Stimulated activated naive CD4-positive, alpha-beta T cell treated with Interleukin-2 at 50 U/mL for 16 hours (primary cell): Measurements from ENCODE around the gene DMKN.

Source experiments
- DNase-seq: peaks from one replicate; lab custom pipeline; 2025; lab: John Stamatoyannopoulos, UW

Gene DMKN

DNA sequence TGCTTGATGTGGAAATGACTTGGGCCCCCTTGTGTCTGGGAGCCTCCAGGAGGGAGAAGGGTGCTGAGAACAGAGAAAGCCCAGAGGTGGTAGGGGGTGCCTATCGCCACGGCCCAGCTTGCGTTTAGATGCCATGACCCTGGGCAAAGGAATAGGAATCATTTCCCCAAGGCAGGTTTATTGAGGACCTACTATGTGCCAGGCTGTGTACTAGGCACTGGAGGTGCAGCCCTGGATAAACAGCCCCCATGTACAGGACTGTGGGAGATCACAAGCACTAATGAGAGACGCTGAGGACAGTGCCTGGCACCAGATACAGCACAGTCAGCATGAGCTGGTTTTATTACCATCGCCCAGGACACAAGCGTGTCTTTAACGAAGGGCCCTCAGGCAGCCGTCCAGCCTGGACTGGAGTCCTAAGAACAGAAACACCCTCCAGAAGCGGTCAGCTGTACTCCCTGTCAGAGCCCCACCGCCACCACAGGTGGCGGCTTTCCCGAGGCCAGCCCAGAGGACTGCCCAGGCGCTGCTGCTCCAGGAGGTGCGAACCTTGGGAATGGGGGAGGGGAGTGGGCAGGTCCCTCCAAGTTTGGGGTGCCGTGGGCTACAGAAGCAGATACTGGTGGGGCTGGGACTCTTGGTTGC, 36.6 kb upstream of the DMKN start:
- no peak for DNase-seq

DNA sequence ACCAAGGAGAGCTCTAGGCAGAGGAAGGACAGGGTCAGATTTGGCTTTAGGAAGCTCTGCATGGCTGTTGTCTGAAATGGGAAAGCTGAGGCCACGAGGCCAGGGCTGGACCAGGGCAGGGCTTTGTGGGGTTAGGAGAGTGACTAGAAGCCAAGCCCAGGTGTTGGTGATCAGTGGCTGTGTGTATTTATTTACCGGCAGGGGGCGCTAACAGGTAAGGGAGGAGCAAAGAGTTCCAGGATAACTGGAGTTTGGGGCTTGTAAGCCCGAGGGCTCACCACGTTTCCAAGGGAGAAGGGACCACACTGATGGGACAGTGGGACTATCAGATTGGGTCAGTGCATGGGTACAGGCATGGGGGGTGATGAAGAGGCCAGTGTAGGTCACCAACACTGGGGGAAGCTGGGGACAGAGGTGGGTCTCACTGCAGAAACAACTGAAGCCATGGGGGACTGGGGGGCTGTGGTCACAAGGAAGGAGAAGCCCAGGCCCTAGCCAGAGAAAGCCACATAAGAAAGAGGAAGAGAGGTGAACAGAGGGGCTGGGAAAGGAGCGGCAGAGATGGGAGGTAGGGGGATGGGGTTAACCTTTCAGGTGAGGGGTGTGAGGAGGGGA, 35.8 kb upstream of the DMKN start:
- peak; percentile 28 for DNase-seq

DNA sequence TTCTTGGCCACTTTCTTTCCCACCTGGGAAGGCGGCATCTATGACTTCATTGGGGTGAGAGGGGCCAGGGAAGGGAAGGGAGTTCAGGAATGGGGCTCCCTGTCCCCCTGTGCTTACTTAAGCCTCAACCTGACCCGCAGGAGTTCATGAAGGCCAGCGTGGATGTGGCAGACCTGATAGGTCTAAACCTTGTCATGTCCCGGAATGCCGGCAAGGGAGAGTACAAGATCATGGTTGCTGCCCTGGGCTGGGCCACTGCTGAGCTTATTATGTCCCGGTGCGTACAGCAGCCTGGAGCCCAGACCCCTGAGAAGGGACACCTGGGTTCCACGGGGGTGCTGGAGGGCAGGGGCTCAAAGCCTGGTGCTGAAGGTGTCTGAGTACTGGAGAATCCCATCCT, 33.1 kb upstream of the DMKN start:
- DNase-seq = no peak

DNA sequence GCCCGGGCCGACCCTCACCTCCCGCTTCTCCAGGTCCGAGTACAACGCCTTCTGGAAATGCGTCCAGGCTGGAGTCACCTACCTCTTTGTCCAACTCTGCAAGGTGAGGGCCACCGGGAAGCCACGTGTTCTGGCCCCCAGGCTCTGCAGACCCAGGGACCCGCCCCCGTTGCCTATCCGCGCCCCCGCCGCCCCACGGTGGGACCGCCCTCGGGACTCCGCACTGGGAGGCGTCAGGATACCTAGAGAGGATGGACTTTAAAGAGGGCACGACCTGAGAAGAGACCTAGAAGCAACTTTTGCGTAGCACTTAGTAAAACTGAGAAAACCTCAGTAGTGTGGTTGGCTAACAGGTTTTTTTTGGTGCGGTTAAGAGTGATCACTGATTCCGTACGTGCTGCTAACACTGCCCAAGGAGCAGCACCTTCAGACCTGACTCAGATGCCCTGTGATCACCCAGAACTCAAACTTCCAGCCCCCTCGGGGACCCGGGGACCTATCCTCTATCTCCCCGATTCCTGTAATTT, 32.5 kb upstream of the DMKN start:
- peak; percentile 58 for DNase-seq

DNA sequence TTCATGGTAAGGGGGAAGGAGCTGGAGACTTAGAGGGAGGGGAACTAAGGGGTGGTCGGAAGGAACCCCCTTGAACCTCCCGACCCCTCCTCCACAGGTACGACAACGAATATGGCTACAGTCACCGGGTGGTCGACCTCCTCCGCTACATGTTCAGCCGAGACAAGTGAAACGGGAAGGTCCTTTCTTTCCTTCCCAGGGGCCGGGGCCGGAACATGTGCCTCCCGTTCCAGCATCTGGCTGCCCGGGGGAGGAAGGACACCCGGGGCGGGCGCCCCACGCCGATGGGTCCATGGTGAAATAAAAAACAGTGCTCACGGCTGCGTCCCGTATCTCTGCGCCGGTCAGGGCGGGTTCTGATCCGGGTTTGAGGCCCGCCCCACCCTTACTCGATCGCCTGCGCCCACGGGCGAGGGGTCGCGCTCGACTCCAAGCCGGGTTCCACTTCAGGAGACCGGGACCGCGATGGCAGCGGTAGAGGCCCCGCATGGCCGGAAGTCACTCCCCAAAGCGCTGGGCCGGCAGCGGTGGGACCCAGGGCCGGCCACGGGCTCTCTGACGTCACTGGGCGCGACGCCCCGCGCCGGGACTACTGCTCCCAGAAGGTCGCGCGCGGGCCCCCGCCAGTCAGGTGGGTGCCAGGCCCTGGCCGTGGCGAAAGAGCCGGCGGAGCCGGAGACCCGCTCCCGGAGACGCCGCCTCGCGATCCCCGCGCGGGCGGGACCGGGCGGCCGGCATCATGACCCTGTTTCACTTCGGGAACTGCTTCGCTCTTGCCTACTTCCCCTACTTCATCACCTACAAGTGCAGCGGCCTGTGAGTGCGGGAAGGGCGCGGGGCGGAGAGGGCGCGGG, 31.8 kb upstream of the DMKN start, which contains the start of gene TMEM147:
TMEM147 (plus strand) TSS at position 626 of the 854 bp plus-strand sequence; CDS start at position 740, 114 bp downstream.
- peak; percentile 76 for DNase-seq

DNA sequence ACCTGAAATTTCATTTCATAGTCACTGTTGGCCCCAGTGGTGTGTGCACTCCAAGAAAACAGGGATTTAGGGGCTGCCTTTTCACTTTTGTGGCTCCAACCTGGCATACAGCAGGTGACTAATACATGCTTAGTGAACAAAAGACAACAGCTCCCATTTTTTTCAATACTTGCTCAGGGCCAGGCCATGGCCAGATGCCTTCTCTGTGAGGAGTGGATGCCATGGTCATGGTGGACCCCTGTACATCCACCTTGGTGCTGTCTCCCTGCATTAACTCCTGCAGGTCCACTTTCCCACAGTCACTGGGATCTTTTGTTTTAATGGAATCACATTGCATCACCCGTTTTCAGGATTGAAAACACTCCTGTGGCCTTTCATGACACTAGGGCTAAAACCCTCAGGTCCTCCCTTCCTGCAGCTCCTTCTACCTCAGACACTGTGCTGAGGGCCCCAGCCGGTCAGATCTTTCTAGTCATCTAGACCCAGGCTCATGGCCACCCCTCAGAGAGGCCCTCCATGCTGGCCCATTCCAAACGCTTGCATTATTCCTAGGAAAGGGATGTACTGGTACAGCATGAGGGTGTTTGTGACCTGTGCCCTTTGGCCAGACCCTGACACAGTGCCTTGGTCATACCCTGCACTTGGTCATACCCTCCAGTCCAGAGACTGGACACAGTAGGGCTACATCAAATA, 30.8 kb upstream of the DMKN start:
- no peak for DNase-seq

DNA sequence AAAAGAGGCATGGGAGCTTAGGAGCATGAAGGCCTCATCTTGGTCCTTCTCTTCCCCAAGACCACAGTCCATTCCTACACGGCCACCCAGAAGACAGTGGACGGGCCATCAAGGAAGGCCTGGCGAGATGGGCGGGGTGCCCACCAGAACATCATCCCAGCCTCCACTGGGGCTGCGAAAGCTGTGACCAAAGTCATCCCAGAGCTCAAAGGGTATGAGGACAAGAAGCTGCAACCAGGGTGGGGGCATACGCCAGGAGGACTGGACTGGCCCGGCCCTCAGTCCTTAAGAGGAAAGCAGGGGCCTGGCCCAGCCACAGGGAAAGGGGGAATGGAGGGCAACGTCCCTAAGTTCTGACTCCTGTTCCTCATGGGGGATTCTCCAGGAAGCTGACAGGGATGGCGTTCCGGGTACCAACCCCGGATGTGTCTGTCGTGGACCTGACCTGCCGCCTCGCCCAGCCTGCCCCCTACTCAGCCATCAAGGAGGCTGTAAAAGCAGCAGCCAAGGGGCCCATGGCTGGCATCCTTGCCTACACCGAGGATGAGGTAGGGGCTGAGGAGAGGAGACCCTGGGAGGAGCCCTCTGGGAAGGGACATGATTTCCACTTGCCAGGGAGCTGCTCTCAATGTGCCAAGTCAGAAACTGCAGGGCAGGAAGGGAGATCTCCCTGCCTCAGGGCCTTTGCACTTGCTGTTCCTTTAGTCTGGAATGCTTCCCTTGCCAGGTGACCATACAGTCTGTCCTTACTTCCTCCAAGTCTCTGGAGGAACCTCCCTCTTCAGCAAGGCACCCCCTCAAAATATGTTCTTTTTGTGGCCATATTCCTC, 30.0 kb upstream of the DMKN start:
- no peak for DNase-seq

DNA sequence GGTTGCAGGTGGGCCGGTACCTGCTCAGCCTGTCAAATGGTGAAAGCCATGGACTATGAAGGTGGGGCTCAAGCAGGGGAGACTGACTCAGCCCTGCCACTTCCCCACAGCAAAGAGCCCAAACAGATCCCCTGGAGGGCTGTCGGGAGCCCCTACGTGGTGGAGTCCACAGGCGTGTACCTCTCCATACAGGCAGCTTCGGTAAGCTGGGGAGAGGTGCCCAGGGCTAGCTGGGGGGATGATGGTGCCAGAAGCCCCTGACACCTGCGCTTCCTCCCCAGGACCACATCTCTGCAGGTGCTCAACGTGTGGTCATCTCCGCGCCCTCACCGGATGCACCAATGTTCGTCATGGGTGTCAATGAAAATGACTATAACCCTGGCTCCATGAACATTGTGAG, 28.8 kb upstream of the DMKN start:
- DNase-seq = no peak

DNA sequence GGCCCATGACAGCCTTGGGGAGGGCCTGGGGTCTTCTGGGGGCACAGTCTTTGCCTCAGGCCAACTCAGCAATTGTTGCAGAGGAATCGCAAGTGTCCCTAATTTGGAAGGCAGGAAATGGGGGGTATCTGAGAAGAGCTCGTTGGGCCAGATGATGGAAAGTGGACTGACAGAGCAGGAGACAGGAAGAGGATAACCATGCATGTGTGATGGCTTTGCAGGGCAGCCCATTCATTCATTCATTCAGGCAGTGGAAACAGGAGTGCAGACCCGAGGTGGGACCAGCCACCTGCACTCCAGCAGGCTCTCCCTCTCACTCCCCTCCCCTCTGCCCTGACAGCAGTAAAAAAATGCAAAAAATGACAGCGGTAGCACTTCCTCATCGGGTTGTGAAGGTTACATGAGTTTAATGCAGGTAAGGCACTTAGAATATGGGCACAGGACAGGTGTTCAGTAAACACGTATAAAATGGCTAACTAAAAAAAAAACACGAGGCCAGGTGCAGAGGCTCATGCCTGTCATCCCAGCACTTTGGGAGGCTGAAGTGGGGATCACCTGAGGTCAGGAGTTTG, 27.0 kb upstream of the DMKN start:
- no peak for DNase-seq

DNA sequence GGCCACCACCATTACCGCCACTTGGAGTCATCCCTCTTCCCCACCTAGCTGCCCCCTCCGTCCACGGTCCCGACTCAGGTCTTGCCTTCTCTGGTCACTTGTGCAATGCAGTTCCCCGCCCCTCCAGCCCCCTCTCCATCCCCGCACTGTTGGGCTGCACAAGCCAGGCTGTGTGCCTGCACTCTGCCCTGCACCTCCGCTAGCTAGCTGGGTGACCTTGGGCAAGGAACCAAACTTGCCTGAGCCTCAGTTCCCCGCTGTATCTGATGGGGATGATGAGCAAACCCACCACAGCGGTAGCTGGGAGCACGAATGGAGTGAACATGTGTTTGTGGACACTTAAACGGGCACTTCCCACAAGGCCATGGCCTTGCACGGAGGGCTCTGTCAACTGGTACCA, 26.4 kb upstream of the DMKN start:
- DNase-seq = no peak

DNA sequence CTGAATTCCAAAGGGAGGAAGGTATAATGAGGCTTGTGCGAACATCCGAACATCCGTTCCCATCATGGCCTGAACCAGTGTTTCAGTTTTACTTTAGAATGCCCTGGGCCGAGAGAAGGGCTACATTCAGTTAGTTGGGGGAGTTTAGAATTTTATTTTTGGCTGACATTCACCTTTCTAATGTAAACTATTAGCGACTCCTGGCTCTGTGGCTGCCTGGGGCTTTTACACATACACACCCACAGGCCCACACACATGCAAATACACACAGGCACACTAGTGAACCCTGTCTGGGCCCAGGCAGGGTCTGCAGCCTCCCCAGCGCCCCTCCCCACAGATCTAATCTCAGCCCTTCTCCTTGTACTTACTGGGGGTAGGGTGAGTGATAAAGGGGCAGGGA, 25.9 kb upstream of the DMKN start:
- no peak for DNase-seq

DNA sequence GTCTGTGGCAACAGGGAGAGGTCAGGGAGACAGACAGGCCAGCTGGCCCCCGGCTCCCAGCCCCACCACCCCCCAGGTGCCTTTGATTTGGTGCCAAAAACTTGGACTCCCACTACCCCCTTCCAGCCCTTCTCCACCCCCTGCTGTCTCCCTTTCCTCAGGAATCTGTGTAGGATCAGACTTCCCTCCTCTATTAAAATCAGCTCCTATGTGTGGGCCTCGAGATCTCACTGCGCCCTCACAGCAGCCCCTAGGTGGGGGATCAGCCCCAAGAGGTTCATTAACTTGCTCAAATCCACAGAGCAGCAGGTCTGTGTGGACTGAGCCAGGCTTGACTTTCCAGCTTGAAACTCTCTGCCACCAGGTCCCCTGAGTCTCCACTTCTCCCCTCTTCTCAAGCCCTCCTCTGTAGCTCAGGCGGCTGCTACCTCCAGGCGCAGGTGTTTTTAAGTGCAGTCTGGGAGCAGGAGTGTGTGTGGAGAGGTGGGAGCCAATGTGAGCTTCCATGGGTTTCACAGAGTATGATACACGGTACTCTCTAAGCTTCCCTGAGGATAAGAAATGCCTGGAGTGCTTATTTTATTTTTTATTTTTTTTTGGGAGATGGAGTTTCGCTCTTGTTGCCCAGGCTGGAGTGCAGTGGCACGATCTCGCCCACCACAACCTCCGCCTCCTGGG, 21.5 kb upstream of the DMKN start:
- no peak for DNase-seq

DNA sequence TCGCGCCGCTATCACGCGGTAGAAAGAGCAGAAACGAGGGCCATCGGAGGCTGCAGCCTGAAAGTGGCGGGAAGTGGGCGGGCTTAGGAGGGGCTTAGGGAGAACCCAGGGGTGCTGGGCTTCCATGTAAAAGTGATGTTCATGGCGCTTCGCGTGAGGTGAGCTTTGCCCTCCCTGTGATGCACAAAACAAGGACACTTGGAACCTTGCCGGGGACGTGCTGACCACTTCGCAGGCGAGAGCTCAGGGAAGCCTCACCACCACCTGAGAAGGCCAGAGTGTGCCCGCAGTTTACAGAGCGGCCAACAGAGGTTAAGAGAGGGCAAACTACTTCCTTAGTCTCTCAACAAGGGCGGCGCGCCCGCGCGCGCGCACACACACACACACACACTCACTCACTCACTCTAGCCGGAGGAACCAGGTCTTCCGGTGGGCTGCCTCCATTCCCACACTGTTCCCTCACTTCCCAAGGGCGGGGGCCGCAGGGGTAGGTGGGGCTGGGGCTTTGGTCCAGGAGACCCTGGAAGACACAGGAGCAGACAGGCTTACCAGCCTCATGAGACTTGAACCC, 20.5 kb upstream of the DMKN start:
- no peak for DNase-seq

DNA sequence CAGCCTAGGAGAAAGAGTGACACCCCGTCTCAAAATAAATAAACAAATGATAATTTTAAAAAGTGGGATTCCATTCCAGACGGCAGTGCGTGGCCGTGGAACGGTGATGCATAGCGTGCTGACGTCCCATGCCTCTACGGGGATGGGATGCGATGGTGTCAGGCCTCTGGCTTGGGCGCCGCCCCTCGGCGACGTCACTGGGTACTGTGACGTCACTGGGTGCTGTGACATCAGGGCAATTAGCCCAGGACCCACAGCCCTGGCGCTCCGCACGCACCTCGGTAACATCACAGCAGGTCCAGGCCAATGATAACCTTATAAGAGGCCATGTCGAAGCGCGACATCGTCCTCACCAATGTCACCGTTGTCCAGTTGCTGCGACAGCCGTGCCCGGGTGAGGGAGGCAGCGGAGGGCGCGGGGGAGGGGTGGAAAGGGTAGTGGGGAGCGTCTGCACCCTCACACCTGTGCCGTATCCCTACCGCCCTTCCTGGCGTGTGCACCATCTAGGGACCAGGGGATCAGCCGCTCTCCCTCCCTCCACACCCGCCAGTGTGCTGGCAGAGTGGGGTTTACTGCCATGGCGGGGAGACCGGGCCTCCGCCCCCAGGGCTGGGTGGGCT, 19.9 kb upstream of the DMKN start, which contains the start of gene GAPDHS:
GAPDHS (plus strand) TSS at position 256 of the 621 bp plus-strand sequence; CDS start at position 328, 72 bp downstream.
- DNase-seq = no peak

DNA sequence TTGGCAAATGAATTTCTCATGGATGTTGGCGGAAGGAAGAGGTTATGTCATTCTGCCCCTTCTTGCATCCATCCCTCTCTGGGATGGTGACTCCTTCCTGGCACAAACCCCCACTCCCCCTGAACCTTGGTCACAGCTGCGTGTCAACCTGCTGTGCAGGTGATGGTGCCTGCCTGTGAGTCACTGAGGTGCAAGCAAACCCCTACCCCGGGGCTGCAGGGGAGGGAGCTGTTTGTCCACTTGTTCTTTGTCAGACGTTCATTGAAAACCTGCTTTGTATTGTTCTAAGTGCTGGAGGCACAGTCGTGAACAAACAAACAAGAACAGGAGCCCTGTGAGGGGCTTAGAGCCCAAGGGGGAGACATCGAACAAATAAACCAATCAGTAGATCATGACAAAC, 17.8 kb upstream of the DMKN start:
- no peak for DNase-seq

DNA sequence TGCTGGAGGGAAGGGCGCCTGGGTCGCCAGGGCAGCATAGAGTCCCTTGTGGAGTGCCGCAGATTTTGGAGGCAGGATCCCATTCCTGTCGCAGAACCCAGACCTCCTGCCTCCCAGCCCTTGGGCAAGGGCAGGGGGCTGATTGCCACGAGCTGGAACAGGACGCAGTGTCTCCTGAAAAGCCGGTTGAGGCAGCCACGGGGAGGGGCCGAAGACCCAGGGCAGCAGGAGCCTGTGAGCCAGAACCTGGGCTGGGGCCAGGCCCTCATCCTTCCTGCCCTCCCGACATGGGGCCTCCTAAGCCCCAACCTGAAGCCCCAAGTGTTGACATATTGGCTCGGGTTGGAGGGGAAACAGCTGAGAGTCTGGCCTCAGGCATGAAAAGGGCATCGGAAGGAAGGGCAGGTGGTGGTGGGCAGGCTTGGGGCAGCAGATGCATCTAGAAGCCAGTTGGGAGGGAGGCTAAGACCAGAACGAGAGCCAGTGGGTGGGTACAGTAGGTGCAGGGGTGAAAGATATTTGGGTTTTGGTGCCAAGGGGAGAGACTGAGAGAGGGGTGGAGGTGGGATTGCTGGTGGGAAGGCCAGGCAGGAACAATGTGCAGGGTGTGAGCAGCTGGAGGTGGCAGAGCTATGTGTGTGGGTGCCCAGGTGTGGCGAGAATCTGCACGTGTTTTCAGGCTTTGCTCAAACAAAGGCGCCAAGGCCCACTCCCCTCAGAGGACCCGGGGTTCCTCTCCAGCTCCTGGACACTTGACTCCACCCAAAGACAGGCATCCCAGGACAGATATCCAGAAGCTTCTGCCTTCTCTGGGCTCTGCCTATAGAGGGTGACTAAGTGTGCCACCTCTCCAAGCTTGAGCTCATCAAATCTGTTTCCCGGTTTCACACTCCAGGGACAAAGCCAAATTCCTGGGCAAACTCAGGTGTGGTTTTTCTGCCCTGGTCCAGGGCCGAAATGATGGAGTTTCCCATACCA, 16.1 kb upstream of the DMKN start:
- no peak for DNase-seq

DNA sequence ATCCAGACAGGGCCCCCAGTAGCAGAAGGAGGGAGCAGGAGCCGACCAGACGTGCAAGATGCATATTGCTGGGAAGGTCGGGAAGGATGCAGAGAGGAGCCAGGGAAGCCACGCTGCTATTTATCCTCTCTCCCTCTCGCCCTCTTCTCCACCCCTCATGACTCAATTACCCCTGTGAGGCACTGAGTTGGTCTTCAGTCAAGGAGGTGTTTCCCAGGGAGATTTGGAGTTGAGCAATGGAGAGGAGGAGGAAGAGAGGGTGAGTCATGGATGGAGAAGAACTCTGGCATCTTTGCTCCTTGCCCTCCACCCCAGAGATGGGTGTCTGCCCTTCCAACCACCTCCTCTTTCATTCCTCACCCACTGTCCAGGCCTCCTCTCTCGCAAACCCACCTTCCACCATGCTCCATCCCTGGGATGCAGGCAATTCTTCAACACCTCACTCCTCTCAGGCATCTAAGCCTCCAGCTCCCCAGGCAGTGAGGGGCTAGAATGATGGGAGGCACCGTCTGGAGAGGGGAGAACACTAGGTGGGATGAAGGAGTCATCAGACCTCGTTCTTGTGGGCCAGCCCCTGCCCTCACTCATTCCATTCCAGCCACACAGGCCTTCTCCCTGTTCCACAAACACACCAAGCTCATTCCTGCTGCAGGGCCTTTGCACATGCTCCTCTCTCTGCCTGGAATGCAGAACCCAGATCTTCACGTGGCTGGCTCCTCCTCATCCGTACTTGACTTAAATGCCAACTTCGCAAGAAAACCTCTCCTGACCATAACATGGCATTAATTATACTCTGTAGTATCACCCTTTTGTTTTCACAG, 15.0 kb upstream of the DMKN start, which contains the start of gene SBSN:
SBSN (minus strand) TSS at position 94 of the 821 bp plus-strand sequence; CDS start at position 64, 30 bp downstream.
- DNase-seq = no peak
